PC-9 (cell line): Measurements from ENCODE around the gene SPATA20.

Source experiments
- CTCF ChIP-seq: fragments of 200-600 bp; sonication (generic); conservative IDR thresholded peaks from 2 replicates; pipeline ENCODE4 v1.6.1; 2017; ENCODE audit warnings: mixed run types, antibody characterized with exemption, mild to moderate bottlenecking, moderate library complexity
- EZH2 ChIP-seq: fragments of 200-600 bp; sonication (generic); IDR thresholded peaks from 2 replicates; pipeline ENCODE4 v1.8.0; 2017; ENCODE audit warnings: antibody characterized with exemption, low read depth

- no peak for TF ChIP-seq CTCF
- TF ChIP-seq EZH2: no peak
Observed at GRCh38 chr17:50573866-50574611, 27.1 kb downstream of the SPATA20 start.
